ENCODE results near the gene ADD1.
A peak's percentile ranks its signal among the peaks of the same experiment; 100 is the strongest.

The ADD1 gene

GRCh38 chr4:2859514-2859913, 15.9 kb downstream of the ADD1 start:
- DNase-seq (ENCODE audit: low read depth in 2 of 2), result no peak

GRCh38 chr4:2860391-2861348, 17.0 kb downstream of the ADD1 start:
- DNase-seq (ENCODE audit: low read depth in 2 of 2), result no peak

- no peak for DNase-seq (ENCODE audit: low read depth in 2 of 2)
Observed at GRCh38 chr4:2861631-2862436, 18.2 kb downstream of the ADD1 start.

GRCh38 chr4:2862528-2862927, 18.9 kb downstream of the ADD1 start:
- no peak for DNase-seq (ENCODE audit: low read depth in 2 of 2)

GRCh38 chr4:2863649-2864048, 20.0 kb downstream of the ADD1 start:
- DNase-seq (ENCODE audit: low read depth in 2 of 2), result no peak

GRCh38 chr4:2865196-2865780, 21.6 kb downstream of the ADD1 start:
- no peak for DNase-seq (ENCODE audit: low read depth in 2 of 2)

GRCh38 chr4:2866160-2866861, 22.7 kb downstream of the ADD1 start:
- DNase-seq (ENCODE audit: low read depth in 2 of 2), result no peak

- no peak for DNase-seq (ENCODE audit: low read depth in 2 of 2)
Observed at GRCh38 chr4:2866891-2867290, 23.2 kb downstream of the ADD1 start.

- no peak for DNase-seq (ENCODE audit: low read depth in 2 of 2)
Observed at GRCh38 chr4:2867758-2868491, 24.3 kb downstream of the ADD1 start.

GRCh38 chr4:2868877-2869487, 25.3 kb downstream of the ADD1 start:
- no peak for DNase-seq (ENCODE audit: low read depth in 2 of 2)

GRCh38 chr4:2869659-2870058, 26.0 kb downstream of the ADD1 start:
- DNase-seq (ENCODE audit: low read depth in 2 of 2), result no peak

- DNase-seq (ENCODE audit: low read depth in 2 of 2), result no peak
Observed at GRCh38 chr4:2870082-2870481, 26.4 kb downstream of the ADD1 start.

GRCh38 chr4:2871466-2871865, 27.8 kb downstream of the ADD1 start:
- DNase-seq (ENCODE audit: low read depth in 2 of 2), result no peak

GRCh38 chr4:2871911-2872310, 28.3 kb downstream of the ADD1 start:
- DNase-seq (ENCODE audit: low read depth in 2 of 2), result no peak

GRCh38 chr4:2873329-2873728, 29.7 kb downstream of the ADD1 start:
- DNase-seq (ENCODE audit: low read depth in 2 of 2), result no peak

- DNase-seq (ENCODE audit: low read depth in 2 of 2), result no peak
Observed at GRCh38 chr4:2874861-2875260, 31.2 kb downstream of the ADD1 start.

GRCh38 chr4:2875556-2875955, 31.9 kb downstream of the ADD1 start:
- no peak for DNase-seq (ENCODE audit: low read depth in 2 of 2)

GRCh38 chr4:2878346-2878745, 34.7 kb downstream of the ADD1 start:
- DNase-seq (ENCODE audit: low read depth in 2 of 2), result peak; percentile 11 to 29

- DNase-seq (ENCODE audit: low read depth in 2 of 2), result no peak
Observed at GRCh38 chr4:2879026-2879425, 35.4 kb downstream of the ADD1 start.

GRCh38 chr4:2881431-2881830, 37.8 kb downstream of the ADD1 start:
- no peak for DNase-seq (ENCODE audit: low read depth in 2 of 2)

- no peak for DNase-seq (ENCODE audit: low read depth in 2 of 2)
Observed at GRCh38 chr4:2882341-2882740, 38.7 kb downstream of the ADD1 start.

Data from stimulated activated CD4-positive, alpha-beta T cell treated with anti-CD3 and anti-CD28 coated beads, Interleukin-4, amount 100 ng/mL, for 48 hours (primary cell).